Measurements from ENCODE around the gene IP6K1.
"Not testable (repeated sequence)": the region's sequence is repeated elsewhere in the genome, so short reads cannot be mapped to it uniquely, and the experiment has no call there.

The IP6K1 gene

DNA sequence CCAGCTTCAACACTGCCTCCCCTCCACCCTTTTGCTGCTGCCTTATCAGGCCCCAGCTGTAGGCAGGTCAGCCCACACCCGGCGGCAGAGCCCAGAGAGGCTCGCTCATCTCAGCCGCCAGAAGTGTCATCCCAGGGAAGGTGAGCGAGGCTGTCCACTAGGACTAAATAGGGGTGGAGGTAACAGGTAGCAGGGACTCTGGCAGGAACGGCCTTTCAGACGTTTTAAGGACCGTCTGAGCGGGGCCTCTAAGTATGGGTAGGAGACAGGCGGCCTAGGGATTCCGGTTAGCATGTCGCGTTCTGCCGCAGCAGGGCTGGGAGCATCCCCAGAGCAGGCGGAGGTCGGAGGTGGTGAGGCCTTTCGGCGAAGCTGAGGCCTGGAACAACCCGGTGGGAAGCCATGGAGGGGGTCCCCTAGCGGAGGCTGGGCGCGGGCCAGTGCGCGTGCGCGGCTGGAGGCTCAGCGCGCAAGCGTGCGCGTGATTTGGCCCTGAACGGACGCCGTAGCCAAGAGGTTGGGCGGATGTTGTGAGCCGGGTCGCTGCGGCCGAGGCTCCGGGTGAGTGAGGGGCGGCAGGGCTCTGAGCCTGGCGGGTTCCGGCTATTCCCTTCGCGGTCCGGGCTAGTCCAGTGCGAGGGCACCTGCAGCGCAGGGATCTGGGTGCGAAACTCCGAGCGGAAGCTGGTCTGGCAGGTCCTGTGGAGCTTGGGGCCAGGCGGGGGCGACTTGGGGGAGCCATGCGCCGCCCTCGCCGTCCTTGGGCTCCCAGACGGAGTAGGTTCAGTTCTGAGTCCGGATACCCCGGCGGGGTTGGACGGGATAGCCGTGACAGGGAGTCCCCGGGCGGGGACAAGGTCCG lies 97.1 kb downstream of the IP6K1 start, which contains the start of the genes MST1 and RNF123:
MST1 (minus strand) TSS at position 429 of the 862 bp plus-strand sequence. CDS start 783 bp downstream, outside the sequence.
RNF123 (plus strand) TSS at position 512 of the 862 bp plus-strand sequence. CDS start 1,609 bp downstream, outside the sequence.
- H3K4me1 ChIP-seq (ENCODE audit: insufficient read depth, low read length) = peaks cover 15% of the 10 kb centered on the region
- H3K4me3 ChIP-seq (ENCODE audit: low read depth in 1 of 2, low read length in 2 of 2) = peak within 1 kb of the TSS; percentile 84 to 91
- H3K9ac ChIP-seq (ENCODE audit: low read length) = peak within 1 kb of the TSS; percentile 71
- peak within 1 kb of the TSS; percentile 84 for H3K27ac ChIP-seq (ENCODE audit: low read depth, low read length)
- H3K9me3 ChIP-seq (ENCODE audit: low read length) = no peaks in the 10 kb centered on the region
- no peaks in the 10 kb centered on the region for H3K36me3 ChIP-seq (ENCODE audit: insufficient read depth, low read length)
- peaks cover 0 to 8% of the 10 kb centered on the region in 2 donors for H3K27me3 ChIP-seq (ENCODE audit: control insufficient read depth in 1 of 2, insufficient read depth in 2 of 2, low read length in 2 of 2)

- H3K27ac ChIP-seq (ENCODE audit: low read depth, low read length); H3K27me3 ChIP-seq (ENCODE audit: control insufficient read depth in 1 of 2, insufficient read depth in 2 of 2, low read length in 2 of 2); H3K36me3 ChIP-seq (ENCODE audit: insufficient read depth, low read length); H3K9me3 ChIP-seq (ENCODE audit: low read length): not testable (repeated sequence)
- peak overlapping the region; percentile 84 to 91 for H3K4me3 ChIP-seq (ENCODE audit: low read depth in 1 of 2, low read length in 2 of 2)
- H3K4me1 ChIP-seq (ENCODE audit: insufficient read depth, low read length) = peaks cover 15% of the 10 kb centered on the region
- H3K9ac ChIP-seq (ENCODE audit: low read length) = peak overlapping the region; percentile 71
Observed at GRCh38 chr3:49688338-49689045, 97.8 kb downstream of the IP6K1 start.

- not testable (repeated sequence) for H3K9ac ChIP-seq (ENCODE audit: low read length); H3K27ac ChIP-seq (ENCODE audit: low read depth, low read length); H3K4me3 ChIP-seq (ENCODE audit: low read depth in 1 of 2, low read length in 2 of 2); H3K27me3 ChIP-seq (ENCODE audit: control insufficient read depth in 1 of 2, insufficient read depth in 2 of 2, low read length in 2 of 2); H3K36me3 ChIP-seq (ENCODE audit: insufficient read depth, low read length); H3K9me3 ChIP-seq (ENCODE audit: low read length)
- peaks cover 15% of the 10 kb centered on the region for H3K4me1 ChIP-seq (ENCODE audit: insufficient read depth, low read length)
Observed at GRCh38 chr3:49687424-49687795, 98.9 kb downstream of the IP6K1 start.

DNA sequence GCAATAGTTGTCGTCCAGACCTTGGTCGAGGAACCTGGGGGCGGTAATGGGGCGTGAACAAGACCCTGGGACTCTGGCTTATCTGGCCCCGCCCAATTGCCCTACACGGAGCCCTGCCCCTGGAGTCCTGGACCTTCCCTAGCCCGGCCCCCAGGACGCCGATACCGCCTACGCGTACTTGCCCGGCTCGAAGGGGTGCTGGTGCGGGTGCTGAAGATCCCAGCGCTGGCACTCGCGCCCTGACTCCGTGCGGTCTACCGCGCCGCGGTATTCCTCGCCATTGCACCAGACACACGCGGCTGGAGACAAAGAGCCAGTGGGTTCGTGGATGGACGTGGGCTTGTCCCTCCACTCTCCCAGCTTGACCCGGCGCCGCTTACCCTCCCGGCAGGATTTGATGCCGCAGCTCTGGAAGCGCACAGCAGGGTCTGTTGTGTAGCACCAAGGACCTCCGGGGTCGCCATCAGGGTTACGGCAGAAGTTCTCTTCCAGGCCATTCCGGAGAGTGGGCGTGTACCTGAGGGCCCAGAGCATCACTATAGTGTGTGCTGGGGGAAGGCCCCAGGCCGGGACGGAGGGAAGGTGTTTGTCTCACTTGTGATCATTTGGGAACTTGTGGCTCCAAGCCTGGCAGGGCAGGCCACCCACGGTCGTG lies 99.4 kb downstream of the IP6K1 start:
- H3K36me3 ChIP-seq (ENCODE audit: insufficient read depth, low read length); H3K9me3 ChIP-seq (ENCODE audit: low read length); H3K4me3 ChIP-seq (ENCODE audit: low read depth in 1 of 2, low read length in 2 of 2); H3K27me3 ChIP-seq (ENCODE audit: control insufficient read depth in 1 of 2, insufficient read depth in 2 of 2, low read length in 2 of 2); H3K27ac ChIP-seq (ENCODE audit: low read depth, low read length); H3K9ac ChIP-seq (ENCODE audit: low read length): not testable (repeated sequence)
- H3K4me1 ChIP-seq (ENCODE audit: insufficient read depth, low read length) = peaks cover 15% of the 10 kb centered on the region

DNA sequence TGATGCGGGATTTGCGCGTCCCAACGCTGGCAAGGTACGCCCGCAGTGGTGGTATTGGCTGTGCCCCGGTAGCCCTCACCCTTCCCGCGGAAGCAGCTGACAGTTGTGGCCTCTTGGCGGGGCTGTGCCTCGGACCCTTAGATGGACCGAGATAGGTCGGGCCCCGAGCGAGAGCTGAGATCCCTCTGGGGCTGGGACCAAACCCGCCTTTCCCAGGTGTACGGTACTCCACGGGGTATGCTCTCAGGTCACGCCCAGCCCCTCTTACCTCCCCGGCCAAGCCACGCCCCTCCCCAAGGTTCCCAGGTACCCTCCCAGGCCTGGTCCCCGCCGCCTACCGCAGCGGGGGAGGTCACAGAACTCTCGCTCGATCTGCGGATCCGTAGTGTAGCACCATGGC lies 100.0 kb downstream of the IP6K1 start:
- not testable (repeated sequence) for H3K9me3 ChIP-seq (ENCODE audit: low read length); H3K27ac ChIP-seq (ENCODE audit: low read depth, low read length); H3K9ac ChIP-seq (ENCODE audit: low read length); H3K36me3 ChIP-seq (ENCODE audit: insufficient read depth, low read length); H3K27me3 ChIP-seq (ENCODE audit: control insufficient read depth in 1 of 2, insufficient read depth in 2 of 2, low read length in 2 of 2); H3K4me3 ChIP-seq (ENCODE audit: low read depth in 1 of 2, low read length in 2 of 2)
- peaks cover 13% of the 10 kb centered on the region for H3K4me1 ChIP-seq (ENCODE audit: insufficient read depth, low read length)

- H3K36me3 ChIP-seq (ENCODE audit: insufficient read depth, low read length); H3K27me3 ChIP-seq (ENCODE audit: control insufficient read depth in 1 of 2, insufficient read depth in 2 of 2, low read length in 2 of 2); H3K4me1 ChIP-seq (ENCODE audit: insufficient read depth, low read length); H3K9ac ChIP-seq (ENCODE audit: low read length); H3K9me3 ChIP-seq (ENCODE audit: low read length); H3K27ac ChIP-seq (ENCODE audit: low read depth, low read length); H3K4me3 ChIP-seq (ENCODE audit: low read depth in 1 of 2, low read length in 2 of 2): not testable (repeated sequence)
Observed at GRCh38 chr3:49685846-49686245, 100.5 kb downstream of the IP6K1 start.

DNA sequence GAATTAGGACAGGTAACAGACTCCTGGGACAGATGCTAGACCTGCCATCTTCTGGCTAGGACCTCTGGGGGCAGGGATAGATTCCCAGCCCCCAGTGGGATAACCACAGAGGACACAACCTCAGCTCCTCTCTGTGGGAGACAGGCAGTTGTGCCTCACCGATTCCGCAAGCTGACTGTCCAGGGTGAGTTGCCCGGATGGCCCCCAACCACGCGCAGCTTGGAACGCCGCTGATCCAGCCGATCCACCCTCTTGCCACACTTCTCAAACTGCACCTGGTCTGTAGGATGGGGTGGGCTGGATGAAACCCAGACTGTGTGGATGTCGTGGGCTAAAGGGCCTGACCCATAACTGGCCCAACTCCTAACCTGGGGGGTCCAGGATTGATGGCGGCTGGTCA lies 101.2 kb downstream of the IP6K1 start:
- H3K27ac ChIP-seq (ENCODE audit: low read depth, low read length); H3K36me3 ChIP-seq (ENCODE audit: insufficient read depth, low read length); H3K4me3 ChIP-seq (ENCODE audit: low read depth in 1 of 2, low read length in 2 of 2): not testable (repeated sequence)

DNA sequence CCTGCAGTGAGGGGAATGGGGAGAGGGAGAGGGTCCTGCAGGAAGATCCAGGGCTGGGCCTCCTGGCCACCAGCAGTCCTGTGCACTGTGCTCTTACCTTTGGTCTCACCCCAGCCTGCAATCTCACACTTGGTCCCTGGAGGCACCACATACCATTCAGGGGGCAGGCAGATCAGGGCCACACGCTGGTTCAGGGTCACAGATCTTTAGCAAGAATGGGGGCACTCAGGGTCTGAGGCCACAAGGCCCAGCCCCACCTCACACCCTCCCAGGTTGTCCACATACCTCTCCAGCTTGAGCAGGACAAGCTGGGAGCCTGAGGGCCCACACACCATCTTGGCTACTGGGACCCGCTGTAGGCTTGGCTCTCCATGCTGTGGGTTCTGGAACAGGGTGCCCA lies 101.9 kb downstream of the IP6K1 start:
- H3K36me3 ChIP-seq (ENCODE audit: insufficient read depth, low read length) = peaks cover 16% of the 10 kb centered on the region
- not testable (repeated sequence) for H3K27ac ChIP-seq (ENCODE audit: low read depth, low read length)

More for the DNA sequence above, 101.2 kb downstream of the IP6K1 start:
- not testable (repeated sequence) for H3K9ac ChIP-seq (ENCODE audit: low read length); H3K4me1 ChIP-seq (ENCODE audit: insufficient read depth, low read length); H3K9me3 ChIP-seq (ENCODE audit: low read length); H3K27me3 ChIP-seq (ENCODE audit: control insufficient read depth in 1 of 2, insufficient read depth in 2 of 2, low read length in 2 of 2)

GRCh38 chr3:49683162-49683561 lies 103.2 kb downstream of the IP6K1 start:
- no peak overlapping the region for H3K9ac ChIP-seq (ENCODE audit: low read length)
- H3K4me1 ChIP-seq (ENCODE audit: insufficient read depth, low read length) = no peaks in the 10 kb centered on the region
- H3K4me3 ChIP-seq (ENCODE audit: low read depth in 1 of 2, low read length in 2 of 2) = no peak overlapping the region
- no peak overlapping the region for H3K27ac ChIP-seq (ENCODE audit: low read depth, low read length)
- H3K9me3 ChIP-seq (ENCODE audit: low read length) = no peaks in the 10 kb centered on the region
- H3K36me3 ChIP-seq (ENCODE audit: insufficient read depth, low read length) = peaks cover 29% of the 10 kb centered on the region
- H3K27me3 ChIP-seq (ENCODE audit: control insufficient read depth in 1 of 2, insufficient read depth in 2 of 2, low read length in 2 of 2) = peaks cover 0 to 8% of the 10 kb centered on the region in 2 donors

More for the DNA sequence above, 101.9 kb downstream of the IP6K1 start:
- H3K27me3 ChIP-seq (ENCODE audit: control insufficient read depth in 1 of 2, insufficient read depth in 2 of 2, low read length in 2 of 2); H3K9ac ChIP-seq (ENCODE audit: low read length); H3K4me3 ChIP-seq (ENCODE audit: low read depth in 1 of 2, low read length in 2 of 2); H3K9me3 ChIP-seq (ENCODE audit: low read length); H3K4me1 ChIP-seq (ENCODE audit: insufficient read depth, low read length): not testable (repeated sequence)

GRCh38 chr3:49681543-49681942 lies 104.8 kb downstream of the IP6K1 start:
- Histone ChIP-seq H3K27ac (ENCODE audit: low read depth, low read length) (no peak overlapping the region), H3K9ac (ENCODE audit: low read length) (no peak overlapping the region), H3K4me1 (ENCODE audit: insufficient read depth, low read length) (no peaks in the 10 kb centered on the region), H3K27me3 (ENCODE audit: control insufficient read depth in 1 of 2, insufficient read depth in 2 of 2, low read length in 2 of 2) (no peaks in the 10 kb centered on the region), H3K9me3 (ENCODE audit: low read length) (no peaks in the 10 kb centered on the region), H3K36me3 (ENCODE audit: insufficient read depth, low read length) (peaks cover 45% of the 10 kb centered on the region), H3K4me3 (ENCODE audit: low read depth in 1 of 2, low read length in 2 of 2) (no peak overlapping the region)

GRCh38 chr3:49681232-49681522 lies 105.2 kb downstream of the IP6K1 start:
- no peak overlapping the region for H3K9ac ChIP-seq (ENCODE audit: low read length)
- H3K9me3 ChIP-seq (ENCODE audit: low read length) = no peaks in the 10 kb centered on the region
- H3K4me1 ChIP-seq (ENCODE audit: insufficient read depth, low read length) = no peaks in the 10 kb centered on the region
- H3K27me3 ChIP-seq (ENCODE audit: control insufficient read depth in 1 of 2, insufficient read depth in 2 of 2, low read length in 2 of 2) = no peaks in the 10 kb centered on the region
- peaks cover 49% of the 10 kb centered on the region for H3K36me3 ChIP-seq (ENCODE audit: insufficient read depth, low read length)
- H3K4me3 ChIP-seq (ENCODE audit: low read depth in 1 of 2, low read length in 2 of 2) = no peak overlapping the region
- no peak overlapping the region for H3K27ac ChIP-seq (ENCODE audit: low read depth, low read length)

Measured in muscle layer of colon (tissue), 2 donors.